Spleen (tissue), 11 donors: ENCODE data around the gene NBAS. TPM values are rescaled to one million over a fixed set of nuclear protein-coding genes. Genes with fewer than 3 reads are reported as not detected.

ENCODE experiments used
- DNase-seq: peaks from one replicate; pipeline ENCODE4 v3.0.0-alpha.2; 2020
- H3K27ac ChIP-seq, 8 donors: fragments of 200-600 bp; sonication (generic) in 7 of 8; 1 replicate in 4 of 8; 2 replicates in 4 of 8; pipeline versions ENCODE4 v1.5.0 to v1.8.0; 2016 to 2021; ENCODE audit warnings: inconsistent platforms in 4 of 8, mild to moderate bottlenecking in 4 of 8, moderate library complexity in 1 of 8
- H3K27me3 ChIP-seq, 7 donors: fragments of 200-600 bp; sonication (generic) in 6 of 7; replicated peaks in 1 of 7; 1 replicate in 4 of 7; 2 replicates in 3 of 7; pipeline versions ENCODE4 v1.5.0 to v1.8.0; 2016 to 2021; ENCODE audit warnings: inconsistent platforms in 3 of 7, mild to moderate bottlenecking in 1 of 7
- H3K36me3 ChIP-seq, 6 donors: fragments of 200-600 bp; sonication (generic) in 5 of 6; 1 replicate in 4 of 6; 2 replicates in 2 of 6; pipeline versions ENCODE4 v1.5.0 to v1.8.0; 2016 to 2021; ENCODE audit warnings: inconsistent platforms in 2 of 6
- H3K4me1 ChIP-seq, 6 donors: fragments of 200-600 bp; sonication (generic) in 5 of 6; 1 replicate in 3 of 6; 2 replicates in 3 of 6; pipeline versions ENCODE4 v1.5.0 to v1.8.0; 2016 to 2021; ENCODE audit warnings: inconsistent platforms in 3 of 6
- H3K4me3 ChIP-seq, 8 donors: fragments of 200-600 bp; sonication (generic) in 7 of 8; 1 replicate in 4 of 8; 2 replicates in 4 of 8; pipeline versions ENCODE4 v1.5.0 to v1.8.0; 2016 to 2021; ENCODE audit warnings: inconsistent platforms in 4 of 8, mild to moderate bottlenecking in 4 of 8, moderate library complexity in 2 of 8
- H3K9me3 ChIP-seq, 8 donors: fragments of 200-600 bp; sonication (generic) in 7 of 8; 1 replicate in 4 of 8; 2 replicates in 4 of 8; pipeline versions ENCODE4 v1.5.0 to v1.8.0; 2016 to 2021; ENCODE audit warnings: inconsistent platforms in 4 of 8
- POLR2A ChIP-seq, 3 donors: fragments of 450-650 bp; IDR thresholded peaks; one replicate each; pipeline ENCODE4 v1.5.1; 2017; ENCODE audit warnings: antibody characterized with exemption in 3 of 3, mild to moderate bottlenecking in 1 of 3
- POLR2AphosphoS5 ChIP-seq, 3 donors: sonication (generic); formaldehyde crosslinking; IDR thresholded peaks; one replicate each; pipeline ENCODE4 v1.5.1; 2017; ENCODE audit warnings: antibody characterized with exemption in 3 of 3
- WGBS, 5 donors: extraction: QIAGEN DNeasy Blood & Tissue Kit in 3 of 5; methylation state at CpG; one replicate each; pipeline versions ENCODE4 v1.1.5 to v1.1.7; 2013 to 2018; 5-methylcytosine and 5-hydroxymethylcytosine counted together
- intact Hi-C: fragments of 100-400 bp; cut with DNase I; formaldehyde crosslinking; loops from one replicate; pipeline ENCODE4 v1.15.0; 2023; ENCODE audit warnings: low total_unique reads
- polyA plus RNA-seq, 3 donors: library from polyadenylated mRNA; stranded (reverse); fragments of 200-250 nt; gene quantifications; one replicate each; pipeline ENCODE4 v1.2.1, GENCODE V29; 2013
- total RNA-seq, 7 donors: library from RNA; depleted of rRNA in 3 of 7; stranded (reverse); fragments of >200 nt in 3 of 7; fragmentation: NEBNext Ultra II Directional in 4 of 7; extraction: Animal tissue kit (Norgen Biotek cat#: 25700) in 4 of 7; gene quantifications; one replicate each; pipeline versions ENCODE4 v1.1.0 to v1.2.1, GENCODE V29; 2016 to 2021
- TF ChIP-seq, protein P1 (sequence below), 11 experiments: fragments of 200-600 bp in 7 of 11; fragments of 450-650 bp in 4 of 11; sonication (generic) in 4 of 11; IDR thresholded peaks in 8 of 11; conservative IDR thresholded peaks in 3 of 11; 1 replicate in 7 of 11; 2 replicates in 4 of 11; pipeline versions ENCODE4 v1.4.0 to v1.8.0; 2016 to 2021; ENCODE audit warnings: antibody characterized with exemption in 11 of 11, inconsistent platforms in 4 of 11, mild to moderate bottlenecking in 1 of 11
- donor health status: healthy with polysubstance abuse.
- donor health status: DM: no; HTN: no; CAD: no; lungs with moderate emphysema.
- donor health status: DM: no; HTN: no; CAD: no.
- donor health status: Bipolar disorder and iron deficiency.
- donor health status: healthy.
- donor health status: DM: no; HTN: no; CAD: no.
- donor health status: DM: yes; HTN: yes; CAD: no.

The NBAS gene
- total and polyA plus RNA-seq, 10 donors, result 21.1 to 49.0 (median 40.9) TPM

DNA sequence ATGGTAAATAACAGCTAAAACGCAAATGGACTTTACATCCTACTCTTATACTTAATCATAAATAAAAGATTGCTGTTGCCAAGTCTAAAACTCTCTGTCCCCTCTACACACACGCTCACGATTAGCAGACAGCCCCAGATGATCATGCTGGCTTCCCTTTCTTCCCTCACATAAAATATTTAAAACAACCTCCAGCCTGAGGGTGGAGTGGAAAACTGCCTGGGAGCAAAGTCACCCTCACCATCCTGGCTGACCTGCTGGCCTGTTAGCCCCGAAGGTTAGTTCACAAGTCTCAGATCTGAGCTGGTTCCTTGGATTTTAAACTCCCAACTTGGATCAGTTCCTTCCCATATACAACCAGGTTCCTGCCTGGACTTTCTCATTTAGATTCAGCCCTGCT, 288.2 kb downstream of the NBAS start:
- DNase-seq, result no peak
- Histone ChIP-seq H3K27ac (no peak overlapping the region), H3K4me3 (no peak overlapping the region), H3K9me3 (no peaks in the 10 kb centered on the region), H3K4me1 (no peaks in the 10 kb centered on the region), H3K27me3 (no peaks in the 10 kb centered on the region), H3K36me3 (peaks cover 0 to 79% (median 21%) of the 10 kb centered on the region in 6 donors)
- TF ChIP-seq POLR2AphosphoS5 (IDR thresholded peaks at IDR 0.05) (no peak), POLR2A (IDR thresholded peaks at IDR 0.05) (no peak)
- TF ChIP-seq, protein P1, sequence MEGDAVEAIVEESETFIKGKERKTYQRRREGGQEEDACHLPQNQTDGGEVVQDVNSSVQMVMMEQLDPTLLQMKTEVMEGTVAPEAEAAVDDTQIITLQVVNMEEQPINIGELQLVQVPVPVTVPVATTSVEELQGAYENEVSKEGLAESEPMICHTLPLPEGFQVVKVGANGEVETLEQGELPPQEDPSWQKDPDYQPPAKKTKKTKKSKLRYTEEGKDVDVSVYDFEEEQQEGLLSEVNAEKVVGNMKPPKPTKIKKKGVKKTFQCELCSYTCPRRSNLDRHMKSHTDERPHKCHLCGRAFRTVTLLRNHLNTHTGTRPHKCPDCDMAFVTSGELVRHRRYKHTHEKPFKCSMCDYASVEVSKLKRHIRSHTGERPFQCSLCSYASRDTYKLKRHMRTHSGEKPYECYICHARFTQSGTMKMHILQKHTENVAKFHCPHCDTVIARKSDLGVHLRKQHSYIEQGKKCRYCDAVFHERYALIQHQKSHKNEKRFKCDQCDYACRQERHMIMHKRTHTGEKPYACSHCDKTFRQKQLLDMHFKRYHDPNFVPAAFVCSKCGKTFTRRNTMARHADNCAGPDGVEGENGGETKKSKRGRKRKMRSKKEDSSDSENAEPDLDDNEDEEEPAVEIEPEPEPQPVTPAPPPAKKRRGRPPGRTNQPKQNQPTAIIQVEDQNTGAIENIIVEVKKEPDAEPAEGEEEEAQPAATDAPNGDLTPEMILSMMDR (IDR thresholded peaks at IDR 0.05 in 8 of 11, conservative IDR thresholded peaks at IDR 0.05 in 3 of 11), result no peak
- WGBS, 5 donors, result 69 to 87% (median 84%) methylated on average over 4 of the region's 4 CpGs
- intact Hi-C loops, result no loop called here

DNA sequence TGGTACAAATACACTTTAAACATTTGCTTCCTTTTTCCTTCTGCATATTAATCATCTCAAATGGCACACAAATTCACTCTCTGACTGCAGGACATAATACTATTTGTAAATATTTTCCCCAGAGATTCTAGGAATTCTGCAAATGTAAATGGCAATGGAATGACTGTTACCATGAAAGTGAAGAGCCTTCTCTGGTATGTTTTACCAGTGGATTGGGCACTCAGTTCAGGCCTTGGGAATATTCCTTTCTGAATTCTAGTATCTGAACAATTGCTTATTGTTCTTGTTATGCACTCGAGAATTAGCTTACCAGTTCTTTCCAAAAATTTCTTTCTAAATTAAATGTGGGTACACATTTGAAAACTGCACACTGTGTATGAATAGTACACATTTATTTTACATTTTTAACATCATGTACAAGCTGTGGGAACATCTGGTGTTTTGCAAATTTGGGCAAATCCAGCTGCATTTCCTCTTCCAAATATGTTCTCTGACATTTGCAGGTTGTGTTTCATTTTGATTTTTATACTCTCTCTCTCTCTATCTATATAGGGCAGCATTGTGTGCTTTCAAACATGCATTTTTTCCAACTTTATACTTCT, 289.1 kb downstream of the NBAS start:
- TF ChIP-seq POLR2AphosphoS5 (IDR thresholded peaks at IDR 0.05) (no peak), POLR2A (IDR thresholded peaks at IDR 0.05) (no peak)
- TF ChIP-seq, protein P1 (IDR thresholded peaks at IDR 0.05 in 8 of 11, conservative IDR thresholded peaks at IDR 0.05 in 3 of 11), result no peak
- intact Hi-C loops, result no loop called here
- Histone ChIP-seq H3K27ac (no peak overlapping the region), H3K4me3 (no peak overlapping the region), H3K9me3 (no peaks in the 10 kb centered on the region), H3K27me3 (no peaks in the 10 kb centered on the region), H3K36me3 (peaks cover 0 to 73% (median 21%) of the 10 kb centered on the region in 6 donors), H3K4me1 (no peaks in the 10 kb centered on the region)
- DNase-seq, result no peak
- 85 to 93% (median 90%) methylated on average over 1 of the region's 1 CpG for WGBS, 5 donors

GRCh38 chr2:15271276-15271675, 289.9 kb downstream of the NBAS start:
- WGBS, 5 donors, result 78 to 97% (median 93%) methylated on average over 3 of the region's 3 CpGs

DNA sequence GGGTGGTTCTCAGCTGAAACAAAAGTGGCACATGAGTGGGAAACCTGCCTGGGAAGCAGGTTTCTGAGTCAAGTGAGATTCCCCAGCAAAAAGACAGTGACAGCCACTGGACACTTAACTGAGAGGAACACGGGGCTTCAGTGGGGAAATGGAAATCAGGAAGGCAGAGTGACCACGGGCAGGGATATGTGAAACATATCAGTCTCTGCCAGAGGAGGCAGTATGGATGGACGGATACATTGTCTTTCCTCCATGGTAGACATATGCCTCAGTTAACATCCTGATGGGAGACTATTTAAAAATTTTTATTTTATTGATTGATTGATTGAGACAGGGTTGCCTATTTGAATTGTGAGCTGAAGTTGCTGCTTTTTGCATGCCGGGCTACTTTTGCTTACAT, 292.1 kb downstream of the NBAS start:
- WGBS, 5 donors, result 84 to 94% (median 89%) methylated on average over 4 of the region's 4 CpGs
- intact Hi-C loops, result no loop called here
- no peak for DNase-seq

More at GRCh38 chr2:15271276-15271675, 289.9 kb downstream of the NBAS start:
- no peak for DNase-seq
- Histone ChIP-seq H3K36me3 (peaks cover 0 to 65% (median 20%) of the 10 kb centered on the region in 6 donors), H3K27me3 (no peaks in the 10 kb centered on the region), H3K9me3 (no peaks in the 10 kb centered on the region), H3K27ac (no peak overlapping the region), H3K4me1 (no peaks in the 10 kb centered on the region), H3K4me3 (no peak overlapping the region)
- TF ChIP-seq POLR2AphosphoS5 (IDR thresholded peaks at IDR 0.05), result no peak
- TF ChIP-seq, protein P1 (IDR thresholded peaks at IDR 0.05 in 8 of 11, conservative IDR thresholded peaks at IDR 0.05 in 3 of 11), result no peak
- TF ChIP-seq POLR2A (IDR thresholded peaks at IDR 0.05), result no peak
- intact Hi-C loops, result no loop called here

More for the DNA sequence above, 292.1 kb downstream of the NBAS start:
- TF ChIP-seq POLR2A (IDR thresholded peaks at IDR 0.05) (no peak), POLR2AphosphoS5 (IDR thresholded peaks at IDR 0.05) (no peak)
- TF ChIP-seq, protein P1 (IDR thresholded peaks at IDR 0.05 in 8 of 11, conservative IDR thresholded peaks at IDR 0.05 in 3 of 11), result no peak
- Histone ChIP-seq H3K4me1 (no peaks in the 10 kb centered on the region), H3K36me3 (peaks cover 0 to 64% (median 8%) of the 10 kb centered on the region in 6 donors), H3K9me3 (no peaks in the 10 kb centered on the region), H3K27ac (no peak overlapping the region), H3K27me3 (no peaks in the 10 kb centered on the region), H3K4me3 (no peak overlapping the region)
